ENCODE results near the gene XIRP1. TPM values are rescaled to one million over a fixed set of nuclear protein-coding genes. Genes with fewer than 3 reads are reported as not detected.

XIRP1 gene
- total RNA-seq, 1 experiment from 2014 or later: not detected

- Histone ChIP-seq H3K4me2 (ENCODE audit: low read depth, low read length, poor library complexity, severe bottlenecking) (peak overlapping the region; percentile 68), H4K20me1 (ENCODE audit: insufficient read depth, low read depth, low read length) (peaks cover 8% of the 10 kb centered on the region; the same call in 1 of the 2 replicates), H3K27me3 (ENCODE audit: low read length) (no peaks in the 10 kb centered on the region), H3K4me1 (ENCODE audit: low read length) (peaks cover 75% of the 10 kb centered on the region), H3K9me2 (replicated peaks; ENCODE audit: insufficient read depth, low read length) (no peaks in the 10 kb centered on the region), H3K4me3 (ENCODE audit: low read length) (peak overlapping the region; percentile 64; the same call in 1 of the 2 replicates), H3K36me3 (ENCODE audit: insufficient read depth, low read length) (no peaks in the 10 kb centered on the region; the same call in 1 of the 2 replicates), H2AFZ (ENCODE audit: low read length) (no peak overlapping the region), H3K9ac (ENCODE audit: low read length) (peak overlapping the region; percentile 77; the same call in 1 of the 2 replicates), H3K27ac (ENCODE audit: low read length) (peak overlapping the region; percentile 90), H3K9me3 (ENCODE audit: low read length) (no peaks in the 10 kb centered on the region), H3K79me2 (ENCODE audit: low read length) (peaks cover 20% of the 10 kb centered on the region; the same call in 1 of the 2 replicates)
- no peak for DNase-seq
These were observed 42.8 kb downstream of the XIRP1 start for GRCh38 chr3:39149498-39150147.

- H3K79me2 ChIP-seq (ENCODE audit: low read length): peaks cover 20% of the 10 kb centered on the region; the same call in 1 of the 2 replicates
- no peak overlapping the region for H2AFZ ChIP-seq (ENCODE audit: low read length)
- DNase-seq: peak; percentile 89
- no peaks in the 10 kb centered on the region for H3K27me3 ChIP-seq (ENCODE audit: low read length)
- H3K27ac ChIP-seq (ENCODE audit: low read length): peak overlapping the region; percentile 90
- H3K9me2 ChIP-seq (replicated peaks; ENCODE audit: insufficient read depth, low read length): no peaks in the 10 kb centered on the region
- peak overlapping the region; percentile 73 for H3K9ac ChIP-seq (ENCODE audit: low read length)
- no peaks in the 10 kb centered on the region for H3K9me3 ChIP-seq (ENCODE audit: low read length)
- H3K4me3 ChIP-seq (ENCODE audit: low read length): peak overlapping the region; percentile 64
- H3K36me3 ChIP-seq (ENCODE audit: insufficient read depth, low read length): no peaks in the 10 kb centered on the region; the same call in 1 of the 2 replicates
- H3K4me1 ChIP-seq (ENCODE audit: low read length): peaks cover 75% of the 10 kb centered on the region
- H4K20me1 ChIP-seq (ENCODE audit: insufficient read depth, low read depth, low read length): peaks cover 8% of the 10 kb centered on the region; the same call in 1 of the 2 replicates
- peak overlapping the region; percentile 68 for H3K4me2 ChIP-seq (ENCODE audit: low read depth, low read length, poor library complexity, severe bottlenecking)
These were observed 43.3 kb downstream of the XIRP1 start for GRCh38 chr3:39149059-39149455.

- Histone ChIP-seq H3K9ac (ENCODE audit: low read length) (peak overlapping the region; percentile 73), H3K4me3 (ENCODE audit: low read length) (peak overlapping the region; percentile 64), H3K27me3 (ENCODE audit: low read length) (no peaks in the 10 kb centered on the region)
These were observed 43.8 kb downstream of the XIRP1 start for GRCh38 chr3:39148435-39149058.

GRCh38 chr3:39147711-39148434 lies 44.5 kb downstream of the XIRP1 start:
- Histone ChIP-seq H3K4me2 (ENCODE audit: low read depth, low read length, poor library complexity, severe bottlenecking) (peak overlapping the region; percentile 68), H3K9ac (ENCODE audit: low read length) (peak overlapping the region; percentile 73), H3K4me3 (ENCODE audit: low read length) (peak overlapping the region; percentile 64), H3K9me3 (ENCODE audit: low read length) (no peaks in the 10 kb centered on the region), H4K20me1 (ENCODE audit: insufficient read depth, low read depth, low read length) (peaks cover 8% of the 10 kb centered on the region; the same call in 1 of the 2 replicates), H3K4me1 (ENCODE audit: low read length) (peaks cover 75% of the 10 kb centered on the region), H2AFZ (ENCODE audit: low read length) (no peak overlapping the region; the same call in 1 of the 2 replicates), H3K27ac (ENCODE audit: low read length) (peak overlapping the region; percentile 90), H3K79me2 (ENCODE audit: low read length) (peaks cover 20% of the 10 kb centered on the region; the same call in 1 of the 2 replicates), H3K27me3 (ENCODE audit: low read length) (no peaks in the 10 kb centered on the region), H3K36me3 (ENCODE audit: insufficient read depth, low read length) (no peaks in the 10 kb centered on the region; the same call in 1 of the 2 replicates), H3K9me2 (replicated peaks; ENCODE audit: insufficient read depth, low read length) (no peaks in the 10 kb centered on the region)
- DNase-seq: peak; percentile 88

More at GRCh38 chr3:39148435-39149058, 43.8 kb downstream of the XIRP1 start:
- no peaks in the 10 kb centered on the region; the same call in 1 of the 2 replicates for H3K36me3 ChIP-seq (ENCODE audit: insufficient read depth, low read length)
- peaks cover 20% of the 10 kb centered on the region; the same call in 1 of the 2 replicates for H3K79me2 ChIP-seq (ENCODE audit: low read length)
- H3K27ac ChIP-seq (ENCODE audit: low read length): peak overlapping the region; percentile 90
- H3K9me2 ChIP-seq (replicated peaks; ENCODE audit: insufficient read depth, low read length): no peaks in the 10 kb centered on the region
- H3K9me3 ChIP-seq (ENCODE audit: low read length): no peaks in the 10 kb centered on the region
- H4K20me1 ChIP-seq (ENCODE audit: insufficient read depth, low read depth, low read length): peaks cover 8% of the 10 kb centered on the region; the same call in 1 of the 2 replicates
- peak; percentile 75 for DNase-seq
- H3K4me1 ChIP-seq (ENCODE audit: low read length): peaks cover 75% of the 10 kb centered on the region
- peak overlapping the region; percentile 68 for H3K4me2 ChIP-seq (ENCODE audit: low read depth, low read length, poor library complexity, severe bottlenecking)
- no peak overlapping the region for H2AFZ ChIP-seq (ENCODE audit: low read length)

GRCh38 chr3:39146611-39147591 lies 45.5 kb downstream of the XIRP1 start:
- peak; percentile 75 for DNase-seq
- H3K4me1 ChIP-seq (ENCODE audit: low read length): peaks cover 75% of the 10 kb centered on the region
- peak overlapping the region; percentile 90 for H3K27ac ChIP-seq (ENCODE audit: low read length)
- no peaks in the 10 kb centered on the region for H3K9me3 ChIP-seq (ENCODE audit: low read length)
- no peaks in the 10 kb centered on the region; the same call in 1 of the 2 replicates for H3K36me3 ChIP-seq (ENCODE audit: insufficient read depth, low read length)
- H2AFZ ChIP-seq (ENCODE audit: low read length): no peak overlapping the region; the same call in 1 of the 2 replicates
- H3K79me2 ChIP-seq (ENCODE audit: low read length): peaks cover 20% of the 10 kb centered on the region; the same call in 1 of the 2 replicates
- H3K4me3 ChIP-seq (ENCODE audit: low read length): peak overlapping the region; percentile 64
- H4K20me1 ChIP-seq (ENCODE audit: insufficient read depth, low read depth, low read length): peaks cover 5% of the 10 kb centered on the region; the same call in 1 of the 2 replicates
- no peaks in the 10 kb centered on the region for H3K27me3 ChIP-seq (ENCODE audit: low read length)
- H3K9me2 ChIP-seq (replicated peaks; ENCODE audit: insufficient read depth, low read length): no peaks in the 10 kb centered on the region
- peak overlapping the region; percentile 73 for H3K9ac ChIP-seq (ENCODE audit: low read length)
- H3K4me2 ChIP-seq (ENCODE audit: low read depth, low read length, poor library complexity, severe bottlenecking): peak overlapping the region; percentile 68

- peak overlapping the region; percentile 68 for H3K4me2 ChIP-seq (ENCODE audit: low read depth, low read length, poor library complexity, severe bottlenecking)
- peak overlapping the region; percentile 64; the same call in 1 of the 2 replicates for H3K4me3 ChIP-seq (ENCODE audit: low read length)
- no peaks in the 10 kb centered on the region for H3K9me3 ChIP-seq (ENCODE audit: low read length)
- peaks cover 75% of the 10 kb centered on the region for H3K4me1 ChIP-seq (ENCODE audit: low read length)
- H3K9ac ChIP-seq (ENCODE audit: low read length): peak overlapping the region; percentile 73
- no peaks in the 10 kb centered on the region for H4K20me1 ChIP-seq (ENCODE audit: insufficient read depth, low read depth, low read length)
- peak; percentile 64 for DNase-seq
- H2AFZ ChIP-seq (ENCODE audit: low read length): no peak overlapping the region
- no peaks in the 10 kb centered on the region for H3K27me3 ChIP-seq (ENCODE audit: low read length)
- no peaks in the 10 kb centered on the region; the same call in 1 of the 2 replicates for H3K36me3 ChIP-seq (ENCODE audit: insufficient read depth, low read length)
- H3K9me2 ChIP-seq (replicated peaks; ENCODE audit: insufficient read depth, low read length): no peaks in the 10 kb centered on the region
- H3K27ac ChIP-seq (ENCODE audit: low read length): peak overlapping the region; percentile 90
- H3K79me2 ChIP-seq (ENCODE audit: low read length): peaks cover 20% of the 10 kb centered on the region; the same call in 1 of the 2 replicates
These were observed 46.3 kb downstream of the XIRP1 start for GRCh38 chr3:39146083-39146501.

GRCh38 chr3:39144748-39145380 lies 47.5 kb downstream of the XIRP1 start:
- Histone ChIP-seq H3K9me2 (replicated peaks; ENCODE audit: insufficient read depth, low read length) (no peaks in the 10 kb centered on the region), H3K4me2 (ENCODE audit: low read depth, low read length, poor library complexity, severe bottlenecking) (no peak overlapping the region), H3K36me3 (ENCODE audit: insufficient read depth, low read length) (no peaks in the 10 kb centered on the region; the same call in 1 of the 2 replicates), H3K4me3 (ENCODE audit: low read length) (no peak overlapping the region), H3K9ac (ENCODE audit: low read length) (no peak overlapping the region), H3K79me2 (ENCODE audit: low read length) (peaks cover 20% of the 10 kb centered on the region; the same call in 1 of the 2 replicates), H3K9me3 (ENCODE audit: low read length) (no peaks in the 10 kb centered on the region), H3K27me3 (ENCODE audit: low read length) (no peaks in the 10 kb centered on the region), H2AFZ (ENCODE audit: low read length) (no peak overlapping the region), H3K27ac (ENCODE audit: low read length) (no peak overlapping the region), H3K4me1 (ENCODE audit: low read length) (peaks cover 65% of the 10 kb centered on the region), H4K20me1 (ENCODE audit: insufficient read depth, low read depth, low read length) (no peaks in the 10 kb centered on the region)
- DNase-seq: no peak

Measured in Karpas-422 (cell line).